Prostate gland (tissue), 2 donors: ENCODE results near the gene ZC3H14.

ENCODE experiments used
- CTCF ChIP-seq, 4 experiments: fragments of 200-600 bp in 2 of 4; fragments of 450-650 bp in 2 of 4; sonication (generic) in 2 of 4; IDR thresholded peaks; 1 replicate in 3 of 4; 2 replicates in 1 of 4; pipeline ENCODE4 v1.5.1; 2016 to 2019; ENCODE audit warnings: antibody characterized with exemption in 4 of 4, mild to moderate bottlenecking in 2 of 4, moderate library complexity in 2 of 4
- POLR2A ChIP-seq: fragments of 450-650 bp; IDR thresholded peaks from one replicate; pipeline ENCODE4 v1.6.1; 2016; ENCODE audit warnings: antibody characterized with exemption, mild to moderate bottlenecking

GRCh38 chr14:88590173-88590572 is 27.3 kb downstream of the ZC3H14 start:
- TF ChIP-seq CTCF (IDR thresholded peaks at IDR 0.05) (no peak), POLR2A (no peak)
